B cell (primary cell): Measurements from ENCODE around the gene TIAL1. TPM values are rescaled to one million over a fixed set of nuclear protein-coding genes. Genes with fewer than 3 reads are reported as not detected.

Experiments used
- ATAC-seq: fragments of 200-7000 bp; cut with Tn5 transposase; one replicate; pipeline ENCODE4 v1.10.0; 2021; ENCODE audit warnings: low read depth, mild to moderate bottlenecking, moderate number of reproducible peaks, moderate library complexity
- CTCF ChIA-PET: fragments of 350-600 bp; sonication (Branson Sonifier 250); formaldehyde crosslinking; loops from one replicate; lab custom pipeline; 2021; ENCODE audit warnings: antibody characterized with exemption, inconsistent platforms; lab: Charles Lee
- POLR2A ChIA-PET: fragments of 350-600 bp; sonication (Branson Sonifier 250); formaldehyde crosslinking; loops from one replicate; lab custom pipeline; 2021; ENCODE audit warnings: antibody characterized with exemption; lab: Charles Lee
- DNase-seq: peaks from one replicate; pipeline ENCODE4 v3.0.0; 2013
- H2AFZ ChIP-seq: 2 replicates; pipeline ENCODE4 v1.6.1; 2012; ENCODE audit warnings: mild to moderate bottlenecking, low read depth, low read length; ENCODE audit not compliant: insufficient read depth, poor library complexity, severe bottlenecking
- H3K27ac ChIP-seq, 2 donors: 1 replicate in 1 of 2; 2 replicates in 1 of 2; pipeline ENCODE4 v1.5.1; 2012 to 2013; ENCODE audit warnings: low read length in 2 of 2, mild to moderate bottlenecking in 2 of 2, moderate library complexity in 1 of 2
- H3K27me3 ChIP-seq, 4 experiments: fragments of 200-600 bp in 1 of 4; sonication (generic) in 1 of 4; replicated peaks in 1 of 4; 1 replicate in 2 of 4; 2 replicates in 2 of 4; pipeline versions ENCODE4 v1.6.1 to v1.7.0; 2013 to 2016; ENCODE audit warnings: low read length in 3 of 4, mild to moderate bottlenecking in 2 of 4, mixed read lengths in 1 of 4, moderate library complexity in 1 of 4; ENCODE audit not compliant: insufficient read depth in 4 of 4, control insufficient read depth in 3 of 4; ENCODE audit errors: control extremely low read depth in 1 of 4
- H3K36me3 ChIP-seq, 2 experiments: replicated peaks in 1 of 2; 1 replicate in 1 of 2; 2 replicates in 1 of 2; pipeline versions ENCODE4 v1.6.1 to v1.7.1; 2013; ENCODE audit warnings: low read length in 1 of 2; ENCODE audit not compliant: insufficient read depth in 2 of 2, control insufficient read depth in 1 of 2; ENCODE audit errors: control extremely low read depth in 1 of 2, extremely low read depth in 1 of 2
- H3K4me1 ChIP-seq, 2 donors: fragments of 200-600 bp in 1 of 2; sonication (generic) in 1 of 2; 1 replicate in 1 of 2; 2 replicates in 1 of 2; pipeline versions ENCODE4 v1.5.1 to v1.6.1; 2013 to 2017; ENCODE audit warnings: low read length in 2 of 2; ENCODE audit not compliant: control insufficient read depth in 2 of 2, insufficient read depth in 2 of 2
- H3K4me2 ChIP-seq: replicated peaks from 2 replicates; pipeline ENCODE3; 2012; ENCODE audit warnings: mild to moderate bottlenecking, low read depth, low read length; ENCODE audit not compliant: poor library complexity, severe bottlenecking
- H3K4me3 ChIP-seq, 5 experiments: fragments of 200-600 bp in 1 of 5; sonication (generic) in 1 of 5; 1 replicate in 3 of 5; 2 replicates in 2 of 5; pipeline versions ENCODE4 v1.5.1 to v1.7.0; 2011 to 2016; ENCODE audit warnings: low read length in 4 of 5, mild to moderate bottlenecking in 4 of 5, low read depth in 2 of 5, control low read depth in 1 of 5, moderate library complexity in 1 of 5; ENCODE audit not compliant: insufficient read depth in 1 of 5; ENCODE audit errors: control extremely low read depth in 1 of 5, extremely low read depth in 1 of 5
- H3K79me2 ChIP-seq: fragments of 200-600 bp; sonication (generic); one replicate; pipeline ENCODE4 v1.6.0; 2016; ENCODE audit warnings: low read length; ENCODE audit not compliant: control insufficient read depth, insufficient read depth
- H3K9ac ChIP-seq: fragments of 200-600 bp; sonication (generic); 2 replicates; pipeline ENCODE4 v1.6.1; 2017; ENCODE audit warnings: mild to moderate bottlenecking, low read length, moderate library complexity
- H3K9me3 ChIP-seq, 3 donors: one replicate each; pipeline versions ENCODE4 v1.6.1 to v1.7.1; 2013; ENCODE audit warnings: low read length in 2 of 3; ENCODE audit not compliant: control insufficient read depth in 2 of 3, insufficient read depth in 1 of 3; ENCODE audit errors: control extremely low read depth in 1 of 3
- H4K20me1 ChIP-seq: 2 replicates; pipeline ENCODE4 v1.6.0; 2012; ENCODE audit warnings: mild to moderate bottlenecking, low read length; ENCODE audit not compliant: insufficient read depth, control insufficient read depth, poor library complexity, severe bottlenecking
- H3K27ac Mint-ChIP-seq: one replicate; pipeline ENCODE4 v1.8.0; 2021; ENCODE audit warnings: mixed read lengths
- H3K27me3 Mint-ChIP-seq: one replicate; pipeline ENCODE4 v1.8.0; 2021; ENCODE audit warnings: mixed read lengths
- H3K4me1 Mint-ChIP-seq: one replicate; pipeline ENCODE4 v1.8.0; 2021; ENCODE audit warnings: mixed read lengths
- H3K4me3 Mint-ChIP-seq: one replicate; pipeline ENCODE4 v1.8.0; 2021; ENCODE audit warnings: mixed read lengths
- H3K9me3 Mint-ChIP-seq: one replicate; pipeline ENCODE4 v1.8.0; 2022; ENCODE audit warnings: mixed read lengths; ENCODE audit not compliant: insufficient read depth
- EZH2 ChIP-seq: IDR thresholded peaks from 2 replicates; pipeline ENCODE4 v1.6.1; 2012; ENCODE audit warnings: borderline replicate concordance, low read depth, mild to moderate bottlenecking, moderate library complexity, low read length; ENCODE audit not compliant: insufficient read depth, poor library complexity, severe bottlenecking
- WGBS: methylation state at CpG from one replicate; pipeline ENCODE4 v1.1.5; 2013; ENCODE audit warnings: missing lambda C conversion rate; ENCODE audit not compliant: insufficient coverage; 5-methylcytosine and 5-hydroxymethylcytosine counted together
- intact Hi-C: fragments of 100-400 bp; cut with micrococcal nuclease; formaldehyde crosslinking; loops from one replicate; pipeline ENCODE4 v1.10.0; 2022
- polyA plus RNA-seq: library from polyadenylated mRNA; depleted of rRNA; stranded (reverse); fragments of >200 nt; gene quantifications from 2 replicates; pipeline ENCODE4 v1.2.3, GENCODE V29; 2012
- total RNA-seq, 2 donors: library from RNA; stranded (reverse); fragments of 120-200 nt in 1 of 2; gene quantifications; 1 replicate in 1 of 2; 2 replicates in 1 of 2; pipeline versions ENCODE4 v1.2.3 to v1.2.4, GENCODE V29; 2013 to 2022
- TF ChIP-seq, protein P1 (sequence below): fragments of 200-600 bp; IDR thresholded peaks from one replicate; pipeline ENCODE4 v1.8.0; 2022; ENCODE audit warnings: antibody characterized with exemption, mild to moderate bottlenecking

Gene TIAL1
- total and polyA plus RNA-seq, 2 donors (not counting 1 experiment from before 2014, with no cell fraction given), result 98.5 to 159 TPM

GRCh38 chr10:119630300-119630699, 33.5 kb upstream of the TIAL1 start:
- H3K27me3 ChIP-seq, result no peaks in the 10 kb centered on the region
- no peak overlapping the region for H3K27ac ChIP-seq
- ATAC-seq (no peak), DNase-seq (no peak)
- no peak overlapping the region for H3K9ac ChIP-seq
- TF ChIP-seq EZH2, result no peak
- TF ChIP-seq, protein P1, sequence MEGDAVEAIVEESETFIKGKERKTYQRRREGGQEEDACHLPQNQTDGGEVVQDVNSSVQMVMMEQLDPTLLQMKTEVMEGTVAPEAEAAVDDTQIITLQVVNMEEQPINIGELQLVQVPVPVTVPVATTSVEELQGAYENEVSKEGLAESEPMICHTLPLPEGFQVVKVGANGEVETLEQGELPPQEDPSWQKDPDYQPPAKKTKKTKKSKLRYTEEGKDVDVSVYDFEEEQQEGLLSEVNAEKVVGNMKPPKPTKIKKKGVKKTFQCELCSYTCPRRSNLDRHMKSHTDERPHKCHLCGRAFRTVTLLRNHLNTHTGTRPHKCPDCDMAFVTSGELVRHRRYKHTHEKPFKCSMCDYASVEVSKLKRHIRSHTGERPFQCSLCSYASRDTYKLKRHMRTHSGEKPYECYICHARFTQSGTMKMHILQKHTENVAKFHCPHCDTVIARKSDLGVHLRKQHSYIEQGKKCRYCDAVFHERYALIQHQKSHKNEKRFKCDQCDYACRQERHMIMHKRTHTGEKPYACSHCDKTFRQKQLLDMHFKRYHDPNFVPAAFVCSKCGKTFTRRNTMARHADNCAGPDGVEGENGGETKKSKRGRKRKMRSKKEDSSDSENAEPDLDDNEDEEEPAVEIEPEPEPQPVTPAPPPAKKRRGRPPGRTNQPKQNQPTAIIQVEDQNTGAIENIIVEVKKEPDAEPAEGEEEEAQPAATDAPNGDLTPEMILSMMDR, result no peak
- no peaks in the 10 kb centered on the region for H3K36me3 ChIP-seq
- intact Hi-C loops, result no loop called here
- H3K4me3 ChIP-seq, result no peak overlapping the region
- H3K4me2 ChIP-seq, result no peak overlapping the region
- H2AFZ ChIP-seq, result no peak overlapping the region
- CTCF ChIA-PET, result no interaction called here
- no peaks in the 10 kb centered on the region for H3K9me3 ChIP-seq
- WGBS, result 90% methylated on average over 4 of the region's 5 CpGs
- POLR2A ChIA-PET, result interaction anchor here (0.8 kb wide), 1 partner anchor 10 kb away, joined by 5 read pairs; no protein-coding TSS in a partner anchor
- H3K27ac Mint-ChIP-seq, result no peak overlapping the region
- H3K79me2 ChIP-seq, result no peaks in the 10 kb centered on the region
- no peak overlapping the region for H3K4me3 Mint-ChIP-seq
- no peaks in the 10 kb centered on the region for H4K20me1 ChIP-seq
- no peaks in the 10 kb centered on the region for H3K27me3 Mint-ChIP-seq
- H3K4me1 Mint-ChIP-seq, result no peaks in the 10 kb centered on the region
- no peaks in the 10 kb centered on the region for H3K9me3 Mint-ChIP-seq
- H3K4me1 ChIP-seq, result no peaks in the 10 kb centered on the region

DNA sequence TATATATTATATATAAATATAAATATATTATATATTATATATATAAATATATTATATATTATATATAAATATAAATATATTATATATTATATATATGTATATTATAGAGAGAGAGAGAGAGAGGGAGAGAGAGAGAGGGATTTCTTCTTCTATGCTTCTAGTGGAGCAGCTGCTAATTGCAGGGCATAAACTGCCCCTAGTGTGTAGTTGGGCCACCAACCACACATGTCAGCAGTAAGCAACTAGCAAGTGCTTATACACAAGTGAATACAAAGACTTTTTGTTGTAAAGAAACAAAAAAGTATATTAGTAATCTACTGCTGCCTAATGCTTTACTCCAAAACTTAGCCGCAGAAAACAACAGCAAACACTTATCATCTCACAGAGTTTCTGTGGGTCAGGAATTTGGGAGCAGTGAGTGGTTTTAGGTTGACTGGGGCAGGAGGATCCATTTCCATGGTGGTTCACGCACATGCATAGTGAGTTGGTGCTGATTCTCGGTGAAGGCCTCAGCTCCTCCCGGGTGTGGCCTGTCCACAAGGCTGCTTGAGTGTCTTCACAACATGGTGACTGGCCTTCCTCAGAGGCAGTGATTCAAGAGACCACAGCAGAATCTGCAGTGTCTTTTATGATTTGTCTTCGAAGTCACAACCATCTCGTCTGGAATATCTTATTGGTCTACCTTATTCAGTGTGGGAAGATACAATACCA, 29.0 kb upstream of the TIAL1 start:
- Mint-ChIP-seq H3K4me1 (no peaks in the 10 kb centered on the region), H3K27me3 (no peaks in the 10 kb centered on the region), H3K4me3 (no peak overlapping the region), H3K27ac (no peak overlapping the region), H3K9me3 (no peaks in the 10 kb centered on the region)
- no peaks in the 10 kb centered on the region for H3K36me3 ChIP-seq
- WGBS, result 100% methylated on average over 5 of the region's 6 CpGs
- H4K20me1 ChIP-seq, result no peaks in the 10 kb centered on the region
- no peak overlapping the region for H2AFZ ChIP-seq
- TF ChIP-seq EZH2, result no peak
- TF ChIP-seq, protein P1, result no peak
- H3K4me3 ChIP-seq, result no peak overlapping the region
- ChIA-PET CTCF (no interaction called here), POLR2A (no interaction called here)
- H3K27ac ChIP-seq, result no peak overlapping the region
- intact Hi-C loops, result no loop called here
- H3K9me3 ChIP-seq, result no peaks in the 10 kb centered on the region
- ATAC-seq (no peak), DNase-seq (no peak)
- H3K9ac ChIP-seq, result no peak overlapping the region
- no peaks in the 10 kb centered on the region for H3K27me3 ChIP-seq
- no peaks in the 10 kb centered on the region for H3K79me2 ChIP-seq
- no peaks in the 10 kb centered on the region for H3K4me1 ChIP-seq
- H3K4me2 ChIP-seq, result no peak overlapping the region
